K562 (cell line): ENCODE measurements around the gene SLC13A1. TPM values are rescaled to one million over a fixed set of nuclear protein-coding genes. Genes with fewer than 3 reads are reported as not detected.

Experiments
- GATA2 ChIP-seq: sonication (generic); formaldehyde crosslinking; IDR thresholded peaks from 2 replicates; pipeline ENCODE4 v1.4.0; 2020; ENCODE audit warnings: mild to moderate bottlenecking, missing genetic modification reagents
- HINFP ChIP-seq: fragments of 450-650 bp; conservative IDR thresholded peaks from 2 replicates; pipeline ENCODE4 v1.6.1; 2016; ENCODE audit warnings: missing genetic modification characterization, low read depth, mild to moderate bottlenecking, control low read depth, missing compliant biosample characterization
- JUND ChIP-seq, 2 experiments: IDR thresholded peaks; 2 replicates in 1 of 2; 3 replicates in 1 of 2; pipeline ENCODE4 v1.6.1; 2011; ENCODE audit warnings: borderline replicate concordance in 2 of 2, low read depth in 2 of 2, low read length in 2 of 2, improper control_type of control experiment in 1 of 2, missing biosample characterization in 1 of 2, missing genetic modification characterization in 1 of 2, missing genetic modification reagents in 1 of 2
- MED1 ChIP-seq: sonication (generic); formaldehyde crosslinking; IDR thresholded peaks from 2 replicates; pipeline ENCODE4 v1.8.1; 2023; ENCODE audit warnings: missing genetic modification reagents, borderline replicate concordance
- RAD21 ChIP-seq, 2 experiments: fragments of 250-450 bp in 1 of 2; fragments of 450-650 bp in 1 of 2; sonication (Bioruptor Pico) in 1 of 2; formaldehyde crosslinking in 1 of 2; IDR thresholded peaks in 1 of 2; conservative IDR thresholded peaks in 1 of 2; 2 replicates each; pipeline versions ENCODE4 v1.4.0 to v1.8.0; 2020 to 2022; ENCODE audit warnings: mild to moderate bottlenecking in 2 of 2, moderate library complexity in 1 of 2
- REST ChIP-seq, 2 experiments: fragments of 450-650 bp; formaldehyde crosslinking in 1 of 2; IDR thresholded peaks; 2 replicates each; pipeline versions ENCODE4 v1.4.0 to v1.6.1; 2014 to 2020; ENCODE audit warnings: mild to moderate bottlenecking in 2 of 2, borderline replicate concordance in 1 of 2, low read depth in 1 of 2
- SIN3B ChIP-seq: fragments of 450-650 bp; IDR thresholded peaks from 2 replicates; pipeline ENCODE4 v1.6.1; 2017; ENCODE audit warnings: low read depth, mild to moderate bottlenecking, moderate library complexity
- THRAP3 ChIP-seq: fragments of 450-650 bp; IDR thresholded peaks from 2 replicates; pipeline ENCODE4 v1.6.1; 2016; ENCODE audit warnings: mild to moderate bottlenecking, inconsistent platforms, borderline replicate concordance
- TSC22D4 ChIP-seq: fragments of 450-650 bp; IDR thresholded peaks from 2 replicates; pipeline ENCODE4 v1.6.1; 2016; ENCODE audit warnings: missing genetic modification characterization, missing biosample characterization, control low read depth
- UBTF ChIP-seq, 2 experiments: IDR thresholded peaks; 2 replicates each; pipeline ENCODE4 v1.6.1; 2012; ENCODE audit warnings: improper control_type of control experiment in 2 of 2, low read depth in 2 of 2, low read length in 2 of 2, borderline replicate concordance in 1 of 2
- ZFP36 ChIP-seq: fragments of 150-350 bp; IDR thresholded peaks from 2 replicates; pipeline ENCODE4 v1.6.1; 2018; ENCODE audit warnings: low read length, low read depth; ENCODE audit not compliant: partially characterized antibody
- ZKSCAN8 ChIP-seq: fragments of 200-800 bp; sonication (Bioruptor generic); IDR thresholded peaks from 2 replicates; pipeline ENCODE4 v1.6.1; 2016; ENCODE audit warnings: missing genetic modification characterization, missing compliant biosample characterization
- polyA plus RNA-seq, 8 experiments: library from polyadenylated mRNA; depleted of rRNA in 4 of 8; stranded (reverse) in 5 of 8; unstranded in 3 of 8; fragments of >200 nt; fragmentation: Nextera tagmentation in 2 of 8; fragmentation: Illumina TruSeq in 1 of 8; extraction: Ambion mirVana in 2 of 8; extraction: Trizol in 1 of 8; gene quantifications; 2 replicates each; pipeline versions ENCODE4 v1.2.1 to v1.2.3, GENCODE V29; 2011 to 2014; ENCODE audit warnings: inconsistent platforms in 1 of 8, missing spikeins in 1 of 8
- total RNA-seq, 7 experiments: library from RNA; depleted of rRNA in 6 of 7; stranded (reverse); fragments of >200 nt in 6 of 7; fragmentation: Illumina TruSeq in 2 of 7; extraction: Trizol in 2 of 7; gene quantifications; 2 replicates each; pipeline versions ENCODE4 v1.2.1 to v1.2.3, GENCODE V29; 2011 to 2021; ENCODE audit warnings: low replicate concordance in 1 of 7

Gene SLC13A1
- total and polyA plus RNA-seq, 9 of the 15 experiments (the other 6 are each of a cell fraction or from before 2014, with no cell fraction given), result 0.04 TPM; not detected in 8

DNA sequence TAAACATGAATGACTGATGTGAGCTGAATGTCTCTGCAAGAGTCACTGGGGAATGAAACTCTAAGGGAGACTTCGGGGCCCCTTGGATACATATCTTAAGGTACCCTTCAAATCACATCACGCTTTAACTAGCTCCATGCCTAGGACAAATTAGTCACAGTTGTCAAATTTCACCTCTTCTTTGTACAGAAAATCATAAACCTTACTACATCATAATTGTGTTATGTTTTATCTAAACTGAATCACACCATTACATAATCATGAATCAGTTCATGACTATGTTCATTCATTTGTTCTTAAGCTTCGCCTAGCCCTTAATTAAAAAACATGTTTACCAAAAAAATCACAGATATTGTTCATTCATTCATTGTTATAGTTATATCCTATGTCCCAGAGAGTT is 2.1 kb upstream of the SLC13A1 start (continued):
- no peak for TF ChIP-seq REST (IDR thresholded peaks at IDR 0.05; ENCODE audit: borderline replicate concordance)
- TF ChIP-seq REST (CRISPR knock-in tag; IDR thresholded peaks at IDR 0.05; ENCODE audit: low read depth), result no peak
- no peak for TF ChIP-seq HINFP (tag)
- TF ChIP-seq ZKSCAN8, result no peak
- no peak for TF ChIP-seq GATA2 (CRISPR knock-in tag)
- TF ChIP-seq MED1, result no peak
- no peak for TF ChIP-seq UBTF (IDR thresholded peaks at IDR 0.05; ENCODE audit: borderline replicate concordance in 1 of 2, low read depth in 2 of 2, low read length in 2 of 2)
- TF ChIP-seq TSC22D4 (tag), result no peak
- TF ChIP-seq JUND (IDR thresholded peaks at IDR 0.05; ENCODE audit: borderline replicate concordance, low read depth, low read length), result no peak
- no peak for TF ChIP-seq JUND (tag; IDR thresholded peaks at IDR 0.05; ENCODE audit: borderline replicate concordance, low read depth, low read length)
- no peak for TF ChIP-seq ZFP36
- TF ChIP-seq THRAP3, result no peak
- TF ChIP-seq RAD21 (CRISPR knock-in tag; conservative IDR thresholded peaks at IDR 0.05 in 1 of 2, IDR thresholded peaks at IDR 0.05 in 1 of 2), result no peak
- no peak for TF ChIP-seq SIN3B
